Keratinocyte (primary cell): ENCODE data around the gene DAB1.

Experiments
- EZH2 ChIP-seq: IDR thresholded peaks from one replicate; pipeline ENCODE4 v1.6.1; 2012; ENCODE audit warnings: inconsistent platforms, mild to moderate bottlenecking, low read length, moderate library complexity
- TF ChIP-seq, protein P1 (sequence below), 3 experiments: IDR thresholded peaks in 1 of 3; conservative IDR thresholded peaks in 1 of 3; optimal IDR thresholded peaks in 1 of 3; 2 replicates in 2 of 3; 3 replicates in 1 of 3; pipeline versions ENCODE3 to v1.5.1; 2011; ENCODE audit warnings: low read length in 3 of 3, mild to moderate bottlenecking in 3 of 3, moderate library complexity in 2 of 3, control low read depth in 1 of 3, inconsistent platforms in 1 of 3; ENCODE audit not compliant: insufficient read depth in 2 of 3; ENCODE audit errors: extremely low read depth in 1 of 3

DNA sequence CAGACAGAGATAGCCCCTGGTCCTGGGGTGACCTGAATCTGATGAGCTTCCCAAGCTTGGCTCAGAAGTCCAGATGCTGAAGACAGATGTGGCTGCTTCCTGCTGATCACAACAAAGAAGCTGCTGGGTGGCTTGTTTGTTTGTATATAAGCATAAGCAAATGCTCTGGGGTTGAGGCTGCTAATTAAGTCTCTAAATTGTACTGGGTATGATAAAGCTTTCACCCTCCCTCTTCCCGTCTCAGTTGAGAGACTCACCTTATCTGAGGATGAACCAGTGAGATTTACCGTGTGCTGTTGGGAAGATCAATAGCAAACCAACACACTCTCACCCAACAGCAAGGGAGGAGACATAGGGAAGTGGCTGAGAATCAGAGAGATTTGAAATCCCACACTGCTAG lies 42.0 kb downstream of the DAB1 start:
- TF ChIP-seq, protein P1, sequence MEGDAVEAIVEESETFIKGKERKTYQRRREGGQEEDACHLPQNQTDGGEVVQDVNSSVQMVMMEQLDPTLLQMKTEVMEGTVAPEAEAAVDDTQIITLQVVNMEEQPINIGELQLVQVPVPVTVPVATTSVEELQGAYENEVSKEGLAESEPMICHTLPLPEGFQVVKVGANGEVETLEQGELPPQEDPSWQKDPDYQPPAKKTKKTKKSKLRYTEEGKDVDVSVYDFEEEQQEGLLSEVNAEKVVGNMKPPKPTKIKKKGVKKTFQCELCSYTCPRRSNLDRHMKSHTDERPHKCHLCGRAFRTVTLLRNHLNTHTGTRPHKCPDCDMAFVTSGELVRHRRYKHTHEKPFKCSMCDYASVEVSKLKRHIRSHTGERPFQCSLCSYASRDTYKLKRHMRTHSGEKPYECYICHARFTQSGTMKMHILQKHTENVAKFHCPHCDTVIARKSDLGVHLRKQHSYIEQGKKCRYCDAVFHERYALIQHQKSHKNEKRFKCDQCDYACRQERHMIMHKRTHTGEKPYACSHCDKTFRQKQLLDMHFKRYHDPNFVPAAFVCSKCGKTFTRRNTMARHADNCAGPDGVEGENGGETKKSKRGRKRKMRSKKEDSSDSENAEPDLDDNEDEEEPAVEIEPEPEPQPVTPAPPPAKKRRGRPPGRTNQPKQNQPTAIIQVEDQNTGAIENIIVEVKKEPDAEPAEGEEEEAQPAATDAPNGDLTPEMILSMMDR (optimal IDR thresholded peaks at IDR 0.05 in 1 of 3, IDR thresholded peaks at IDR 0.05 in 1 of 3, conservative IDR thresholded peaks at IDR 0.05 in 1 of 3; ENCODE audit: extremely low read depth in 1 of 3, insufficient read depth in 2 of 3, low read length in 3 of 3), result no peak
- TF ChIP-seq EZH2, result no peak
